NCI-H2227 treated with DMSO at 0.1 percent for 48 hours (cell line): ENCODE measurements around the gene AHI1.
A peak's percentile ranks its signal among the peaks of the same experiment; 100 is the strongest.
"Not testable (repeated sequence)": the region's sequence is repeated elsewhere in the genome, so short reads cannot be mapped to it uniquely, and the experiment has no call there.

Source experiments
- DNase-seq: peaks from one replicate; lab custom pipeline; 2025; lab: John Stamatoyannopoulos, UW

The AHI1 gene

GRCh38 chr6:135505648-135506047 is 8.1 kb upstream of the AHI1 start:
- no peak for DNase-seq

GRCh38 chr6:135505222-135505621 is 7.7 kb upstream of the AHI1 start:
- DNase-seq = no peak

DNA sequence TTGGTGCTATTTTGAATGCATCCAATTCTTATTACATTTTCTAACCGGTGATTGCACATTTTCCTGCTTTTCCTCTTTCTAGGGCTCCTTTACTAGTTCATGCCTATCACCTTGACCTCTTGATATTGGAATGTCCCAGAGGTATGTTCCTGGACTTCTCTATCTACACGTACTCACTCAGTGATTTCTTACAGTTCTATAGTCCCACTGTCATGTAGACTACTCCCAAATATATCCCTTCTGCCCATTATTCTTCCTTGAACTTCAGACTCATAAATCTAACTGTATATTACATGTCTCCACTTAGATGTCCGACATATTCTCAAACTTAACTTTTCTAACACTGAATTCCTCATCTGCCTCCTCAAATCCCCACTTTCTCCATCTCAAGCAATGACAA is 7.2 kb upstream of the AHI1 start:
- no peak for DNase-seq

GRCh38 chr6:135503703-135504475 is 6.3 kb upstream of the AHI1 start:
- no peak for DNase-seq

DNA sequence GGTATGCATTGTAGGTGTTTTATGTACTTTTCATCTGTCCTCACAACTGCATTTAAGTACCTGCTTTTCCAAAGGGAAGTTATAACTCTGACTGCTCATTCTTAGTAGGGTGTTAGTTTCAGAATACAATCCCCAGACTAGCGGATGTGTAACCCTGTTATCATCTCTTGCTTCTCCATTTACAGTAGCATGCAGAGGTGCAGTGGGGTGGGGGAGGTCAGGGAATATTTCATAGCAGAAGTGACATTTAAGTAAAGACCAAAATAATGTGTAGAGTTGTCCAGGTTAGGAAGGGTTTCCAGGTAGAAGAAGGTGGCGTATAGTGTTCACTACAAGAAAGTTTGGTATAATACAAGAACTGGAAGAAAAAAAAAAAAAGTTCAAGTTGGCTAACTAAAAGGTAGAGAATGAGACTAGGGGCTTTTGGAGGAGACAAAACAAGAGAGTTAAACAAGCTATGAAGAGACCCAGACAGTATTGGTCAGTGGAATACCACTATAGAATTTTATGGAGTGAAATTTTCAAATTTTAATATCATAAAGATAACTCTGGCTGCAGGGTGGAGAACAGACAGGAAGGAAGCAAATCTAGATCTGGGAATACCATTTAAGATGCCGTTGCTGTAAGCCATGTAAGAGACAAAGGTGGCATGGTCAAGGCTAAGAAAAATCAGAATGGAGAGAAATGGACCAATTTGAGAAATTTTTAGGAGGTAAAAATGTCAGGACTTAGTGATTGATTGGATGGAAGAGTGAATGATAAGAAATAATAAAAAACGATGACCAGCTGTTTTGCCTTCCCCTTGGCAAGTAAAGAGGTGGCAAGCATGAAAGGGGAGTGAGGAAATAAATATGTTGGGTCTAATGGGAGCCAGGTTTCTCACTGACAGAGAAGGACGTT is 2.2 kb upstream of the AHI1 start:
- DNase-seq = no peak

DNA sequence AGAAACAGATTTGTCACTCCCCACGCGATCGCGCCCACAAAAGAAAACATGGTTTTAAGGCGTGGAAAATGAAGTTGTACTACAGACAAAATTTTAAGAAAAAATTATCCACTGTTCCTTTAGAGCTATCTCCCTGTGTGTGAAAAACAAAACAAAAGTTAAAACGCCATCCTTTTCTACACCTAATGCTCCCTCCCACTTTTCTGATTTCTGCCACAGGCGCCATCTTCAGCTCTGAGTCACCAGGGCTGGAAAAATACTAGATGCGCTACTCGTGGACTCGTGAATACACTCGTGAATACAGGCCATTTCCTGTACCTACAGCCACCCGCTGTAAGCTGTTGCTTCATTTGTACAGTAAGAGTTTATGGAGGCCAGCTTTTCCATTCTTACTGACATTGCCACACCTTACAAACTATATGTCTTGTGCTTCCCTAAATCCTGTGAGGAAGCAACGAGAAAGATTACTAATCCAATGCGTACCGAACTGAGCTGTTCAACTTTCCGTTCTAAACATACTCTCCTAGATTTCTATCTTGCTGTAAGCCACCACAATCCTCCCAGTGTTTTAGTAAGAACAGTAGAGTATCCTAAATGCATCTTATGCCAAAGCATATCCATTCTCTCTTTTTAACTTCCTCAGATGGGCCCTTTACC is 773 bp upstream of the AHI1 start:
- peak; percentile 67 for DNase-seq

DNA sequence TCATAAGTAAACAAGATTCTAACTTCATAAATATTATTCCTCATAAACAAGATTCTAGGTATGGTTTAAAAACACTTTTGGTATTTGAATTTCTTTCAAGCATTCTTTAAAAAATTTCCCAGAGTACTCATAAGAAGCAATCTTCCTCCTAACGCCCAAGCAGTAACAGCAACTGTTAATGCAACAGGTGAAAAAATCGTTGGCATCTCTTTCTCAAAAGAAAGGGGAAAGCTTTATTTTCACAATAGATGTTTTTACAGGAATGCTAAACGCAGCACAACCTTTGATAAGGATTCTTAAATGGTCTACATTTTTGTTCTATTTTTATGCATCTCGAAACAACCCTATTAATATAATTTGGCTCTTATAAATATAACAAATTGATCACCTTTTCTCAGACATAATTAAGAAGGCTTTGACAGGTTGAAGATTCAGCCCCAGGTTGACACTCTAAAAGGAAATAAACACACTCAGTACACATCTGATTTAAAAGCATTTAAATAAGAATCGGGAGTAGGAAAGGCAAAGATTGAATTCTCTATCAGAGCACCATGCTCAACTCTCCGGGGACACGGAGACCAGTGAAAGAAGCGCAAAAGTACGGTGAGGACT is 634 bp downstream of the AHI1 start:
- no peak for DNase-seq

- DNase-seq = no peak
Measured at GRCh38 chr6:135493218-135493961, 4.2 kb downstream of the AHI1 start.

DNA sequence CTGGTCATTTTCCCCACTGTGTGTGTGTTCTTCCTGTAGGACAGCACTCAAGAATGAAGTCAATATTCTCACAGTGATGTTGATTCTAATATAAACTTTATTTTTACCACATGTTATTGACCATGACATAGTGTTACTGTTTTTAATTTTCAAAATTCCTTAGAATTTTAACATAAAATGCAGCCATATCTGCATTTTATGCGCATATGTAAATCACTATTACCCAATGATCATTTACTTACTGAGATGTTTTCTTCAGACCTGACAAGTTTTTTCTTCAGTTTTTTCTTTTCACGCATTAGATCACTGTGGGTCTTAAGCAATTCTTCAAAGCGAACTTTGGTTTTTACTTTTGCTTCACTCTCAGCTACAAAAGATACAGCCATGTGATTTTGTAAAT is 7.2 kb downstream of the AHI1 start:
- no peak for DNase-seq

DNA sequence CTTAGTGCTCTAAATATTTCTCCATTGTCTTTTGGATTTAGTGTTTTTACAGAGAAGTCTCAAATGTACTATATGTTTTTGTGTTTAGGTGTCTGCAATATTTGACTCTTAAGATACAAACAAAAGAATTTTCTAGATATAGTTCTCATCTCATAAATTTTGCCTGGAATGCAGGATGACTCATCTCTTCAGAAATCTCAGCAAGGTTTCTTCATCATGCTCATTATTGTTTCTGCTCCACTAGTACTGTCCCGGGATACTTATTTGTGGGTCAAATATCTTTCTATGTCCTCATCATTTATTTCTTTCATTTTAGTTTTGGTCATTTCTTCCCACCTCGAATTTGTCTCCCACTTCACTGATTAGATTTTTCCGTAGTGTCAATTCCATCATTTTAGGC is 9.5 kb downstream of the AHI1 start:
- no peak for DNase-seq

GRCh38 chr6:135483903-135484302 is 13.6 kb downstream of the AHI1 start:
- not testable (repeated sequence) for DNase-seq

DNA sequence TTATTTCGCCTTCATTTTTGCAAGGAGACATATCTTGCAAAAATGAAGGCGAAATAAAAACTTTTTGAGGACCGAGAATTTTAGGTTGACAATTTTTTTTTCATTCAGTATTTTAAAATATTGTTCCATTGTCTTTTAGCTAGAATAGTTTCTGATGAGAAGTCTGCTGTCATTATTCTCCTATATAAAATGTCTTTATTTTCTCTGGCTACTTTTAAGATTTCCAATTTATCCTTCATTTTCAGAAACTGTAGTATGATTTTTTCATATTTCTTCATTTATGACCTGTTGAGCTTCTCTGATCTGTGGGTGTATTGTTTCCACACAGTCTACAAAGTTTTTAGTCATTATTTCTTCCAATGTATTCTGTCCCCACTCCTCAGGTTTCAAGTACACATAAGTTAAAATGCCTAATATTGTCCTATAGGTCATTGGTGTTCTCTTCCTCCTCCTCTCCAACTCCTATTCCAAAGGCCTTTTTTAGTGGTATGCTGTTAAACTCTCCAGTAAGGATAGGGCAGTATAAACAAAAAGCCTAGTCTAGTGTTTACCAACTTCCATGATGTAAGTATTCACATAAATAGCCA is 15.7 kb downstream of the AHI1 start:
- DNase-seq = no peak

GRCh38 chr6:135479601-135480000 is 17.9 kb downstream of the AHI1 start:
- DNase-seq = no peak

GRCh38 chr6:135478626-135479025 is 18.9 kb downstream of the AHI1 start:
- no peak for DNase-seq

DNA sequence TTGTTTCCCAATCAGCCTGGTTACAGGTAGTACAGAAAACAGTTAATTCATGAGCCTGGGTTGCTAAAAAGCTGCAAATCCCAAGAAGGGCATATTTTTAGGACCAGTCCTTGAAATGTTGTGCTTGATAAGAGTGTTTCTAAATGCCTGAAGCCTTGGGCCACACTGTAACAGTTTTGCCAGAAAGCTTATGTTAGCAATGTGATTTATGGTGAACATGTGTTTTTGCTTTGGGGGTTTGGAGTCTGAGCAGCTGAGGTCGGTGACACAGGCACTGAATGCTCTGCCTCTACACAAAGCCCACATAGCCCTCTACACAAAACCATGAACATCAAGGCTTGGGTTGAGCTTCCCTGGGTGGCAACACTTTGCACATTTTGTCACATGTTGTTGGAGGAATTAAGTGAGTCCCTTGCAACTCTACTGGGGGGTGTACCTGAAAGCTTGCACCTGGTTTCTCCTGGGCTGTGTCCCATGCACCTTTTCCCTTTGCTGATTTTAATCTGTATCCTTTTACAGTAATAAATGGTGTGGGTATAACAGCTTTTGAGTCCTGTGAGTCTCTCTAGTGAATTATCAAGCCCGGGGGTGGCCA is 22.2 kb downstream of the AHI1 start:
- no peak for DNase-seq

DNA sequence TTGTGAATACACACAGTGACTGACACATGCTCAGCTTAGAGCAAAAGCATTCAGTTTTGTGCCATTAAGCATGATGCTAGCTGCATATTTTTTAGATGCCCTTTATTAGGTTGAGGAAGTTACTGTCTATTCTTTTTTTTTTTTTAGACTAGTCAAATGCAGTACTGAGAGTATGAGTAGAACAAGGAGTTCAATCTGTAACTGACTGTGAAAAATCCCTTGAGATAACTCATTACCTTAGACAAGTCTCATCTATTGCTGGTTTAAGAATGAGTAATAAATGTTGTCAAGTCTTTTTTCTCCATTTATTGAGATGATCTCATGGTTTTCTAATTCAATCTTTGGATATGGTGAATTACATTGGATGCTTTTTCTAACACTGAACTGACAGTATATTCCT is 23.2 kb downstream of the AHI1 start:
- DNase-seq = no peak

- DNase-seq = no peak
Measured at GRCh38 chr6:135465903-135466302, 31.6 kb downstream of the AHI1 start.

- DNase-seq = no peak
Measured at GRCh38 chr6:135465307-135465706, 32.2 kb downstream of the AHI1 start.

- DNase-seq = no peak
Measured at GRCh38 chr6:135464634-135465033, 32.9 kb downstream of the AHI1 start.

DNA sequence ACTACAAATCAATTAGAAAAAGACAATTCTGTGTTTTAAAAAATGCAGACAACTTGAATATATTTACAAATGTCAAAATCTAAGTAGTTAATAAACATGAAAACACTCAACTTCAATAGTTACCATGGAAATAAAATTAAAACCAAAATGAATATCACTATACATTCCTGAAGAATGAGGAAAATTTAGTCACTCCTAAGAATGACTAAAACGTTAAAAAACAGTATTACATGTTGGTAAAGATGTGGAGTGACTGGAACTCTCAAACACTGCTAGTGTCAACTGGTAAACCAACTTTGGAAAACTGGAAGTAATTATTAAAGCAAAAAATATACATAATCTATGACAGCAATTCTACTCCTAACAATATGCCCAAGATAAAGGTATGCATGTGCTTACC is 36.3 kb downstream of the AHI1 start:
- DNase-seq = no peak

GRCh38 chr6:135458051-135458450 is 39.5 kb downstream of the AHI1 start:
- DNase-seq = no peak
